PC-9 (cell line): ENCODE measurements around the gene PCDHGA7. TPM values are rescaled to one million over a fixed set of nuclear protein-coding genes. Genes with fewer than 3 reads are reported as not detected.
"Not testable (repeated sequence)": the region's sequence is repeated elsewhere in the genome, so short reads cannot be mapped to it uniquely, and the experiment has no call there.

Source experiments
- BruUV-seq: library from RNA; stranded (reverse); fragments of 400-500 nt; replicated peaks from 2 replicates; lab custom pipeline; 2021; lab: Mats Ljungman, UMichigan
- CTCF ChIA-PET: fragments of 300-600 bp; sonication (Branson Sonifier 250); formaldehyde crosslinking; loops from one replicate; lab custom pipeline; 2022; ENCODE audit warnings: antibody characterized with exemption; lab: Charles Lee
- POLR2A ChIA-PET: fragments of 300-600 bp; sonication (Branson Sonifier 250); formaldehyde crosslinking; loops from one replicate; lab custom pipeline; 2022; ENCODE audit warnings: antibody characterized with exemption; ENCODE audit not compliant: unreplicated experiment; lab: Charles Lee
- DNase-seq, 2 experiments: peaks; one replicate each; pipeline versions ENCODE4 v3.0.0 to v3.0.0-alpha.2; 2015 to 2022; ENCODE audit warnings: mixed read lengths in 1 of 2
- H2AFZ ChIP-seq: fragments of 200-600 bp; sonication (generic); 2 replicates; pipeline ENCODE4 v1.8.1; 2017; ENCODE audit warnings: antibody characterized with exemption
- H3F3A ChIP-seq: fragments of 200-600 bp; sonication (generic); 2 replicates; pipeline ENCODE4 v1.8.1; 2017; ENCODE audit warnings: antibody characterized with exemption, mild to moderate bottlenecking, low read depth; ENCODE audit not compliant: insufficient read depth
- H3K27ac ChIP-seq: fragments of 200-600 bp; sonication (generic); 2 replicates; pipeline ENCODE4 v1.6.1; 2016; ENCODE audit warnings: mixed run types
- H3K27me3 ChIP-seq: fragments of 200-600 bp; sonication (generic); 2 replicates; pipeline ENCODE4 v1.6.1; 2016; ENCODE audit warnings: low read depth, mixed run types; ENCODE audit not compliant: insufficient read depth
- H3K36me3 ChIP-seq: fragments of 200-600 bp; sonication (generic); 2 replicates; pipeline ENCODE4 v1.6.1; 2016; ENCODE audit warnings: low read depth, mixed run types
- H3K4me1 ChIP-seq: fragments of 200-600 bp; sonication (generic); replicated peaks from 2 replicates; pipeline ENCODE4 v1.6.1; 2016; ENCODE audit warnings: mixed run types; ENCODE audit not compliant: insufficient read depth
- H3K4me2 ChIP-seq: fragments of 200-600 bp; sonication (generic); 2 replicates; pipeline ENCODE4 v1.6.1; 2017; ENCODE audit warnings: mixed run types
- H3K4me3 ChIP-seq: fragments of 200-600 bp; sonication (generic); 2 replicates; pipeline ENCODE4 v1.6.1; 2016; ENCODE audit warnings: mixed run types
- H3K79me2 ChIP-seq: fragments of 200-600 bp; sonication (generic); 2 replicates; pipeline ENCODE4 v1.6.1; 2017; ENCODE audit warnings: low read depth, mixed run types
- H3K9me2 ChIP-seq: fragments of 200-600 bp; sonication (generic); 2 replicates; pipeline ENCODE4 v1.8.1; 2017; ENCODE audit warnings: mild to moderate bottlenecking; ENCODE audit not compliant: insufficient read depth
- H3K9me3 ChIP-seq: fragments of 200-600 bp; sonication (generic); 2 replicates; pipeline ENCODE4 v1.8.1; 2016; ENCODE audit warnings: low read depth; ENCODE audit not compliant: insufficient read depth
- H4K20me1 ChIP-seq: fragments of 200-600 bp; sonication (generic); 2 replicates; pipeline ENCODE4 v1.8.1; 2017; ENCODE audit not compliant: insufficient read depth
- EZH2 ChIP-seq: fragments of 200-600 bp; sonication (generic); IDR thresholded peaks from 2 replicates; pipeline ENCODE4 v1.8.0; 2017; ENCODE audit warnings: antibody characterized with exemption, low read depth
- intact Hi-C: fragments of 100-400 bp; cut with micrococcal nuclease; formaldehyde crosslinking; loops from one replicate; pipeline ENCODE4 v1.10.0; 2022; ENCODE audit not compliant: unreplicated experiment
- total RNA-seq: library from RNA; stranded (reverse); gene quantifications from 2 replicates; pipeline ENCODE4 v1.2.3, GENCODE V29; 2021
- TF ChIP-seq, protein P1 (sequence below): fragments of 200-600 bp; sonication (generic); conservative IDR thresholded peaks from 2 replicates; pipeline ENCODE4 v1.6.1; 2017; ENCODE audit warnings: mixed run types, antibody characterized with exemption, mild to moderate bottlenecking, moderate library complexity

PCDHGA7 gene
- total RNA-seq, 1 experiment from 2014 or later: not detected

DNA sequence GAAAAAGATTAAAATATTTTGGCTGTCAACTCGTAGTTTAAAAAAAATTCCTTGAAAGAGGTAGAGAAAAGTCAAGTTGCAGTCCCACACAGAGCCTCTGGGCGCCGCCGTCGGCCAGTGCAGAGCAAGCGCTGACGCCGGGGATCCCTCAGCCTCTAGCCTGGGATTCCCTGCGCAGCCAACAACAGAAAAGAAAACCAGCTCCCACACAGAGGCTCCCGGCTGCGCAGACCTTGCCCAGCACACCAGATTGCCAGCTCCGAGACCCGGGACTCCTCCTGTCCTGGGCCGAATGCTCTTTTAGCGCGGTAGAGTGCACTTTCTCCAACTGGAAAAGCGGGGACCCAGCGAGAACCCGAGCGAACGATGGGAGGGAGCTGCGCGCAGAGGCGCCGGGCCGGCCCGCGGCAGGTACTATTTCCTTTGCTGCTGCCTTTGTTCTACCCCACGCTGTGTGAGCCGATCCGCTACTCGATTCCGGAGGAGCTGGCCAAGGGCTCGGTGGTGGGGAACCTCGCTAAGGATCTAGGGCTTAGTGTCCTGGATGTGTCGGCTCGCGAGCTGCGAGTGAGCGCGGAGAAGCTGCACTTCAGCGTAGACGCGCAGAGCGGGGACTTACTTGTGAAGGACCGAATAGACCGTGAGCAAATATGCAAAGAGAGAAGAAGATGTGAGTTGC, 35.1 kb downstream of the PCDHGA7 start, which contains the start of gene PCDHGB7:
Gene PCDHGB7 (plus strand): TSS at position 184 of the 679 bp plus-strand sequence. CDS start 183 bp downstream, at position 367.
- H3K9me2 ChIP-seq, H3K27ac ChIP-seq, H3K36me3 ChIP-seq, H3K4me2 ChIP-seq, H3K27me3 ChIP-seq, H3K4me1 ChIP-seq, H3K4me3 ChIP-seq, BruUV-seq, H4K20me1 ChIP-seq, H2AFZ ChIP-seq, POLR2A ChIA-PET, H3K79me2 ChIP-seq, H3K9me3 ChIP-seq, H3F3A ChIP-seq: not testable (repeated sequence)
- CTCF ChIA-PET: interaction anchor here (1.0 to 1.3 kb wide), 2 partner anchors 11 to 146 kb away, joined by 3 to 7 read pairs; no protein-coding TSS in a partner anchor
- peak in 1 of 2 experiments; percentile 67 for DNase-seq
- intact Hi-C loops: loop anchor here (1.0 to 10.0 kb wide), 2 partner anchors 93 to 147 kb away; partner anchors contain the start of gene TAF7
- TF ChIP-seq, protein P1, sequence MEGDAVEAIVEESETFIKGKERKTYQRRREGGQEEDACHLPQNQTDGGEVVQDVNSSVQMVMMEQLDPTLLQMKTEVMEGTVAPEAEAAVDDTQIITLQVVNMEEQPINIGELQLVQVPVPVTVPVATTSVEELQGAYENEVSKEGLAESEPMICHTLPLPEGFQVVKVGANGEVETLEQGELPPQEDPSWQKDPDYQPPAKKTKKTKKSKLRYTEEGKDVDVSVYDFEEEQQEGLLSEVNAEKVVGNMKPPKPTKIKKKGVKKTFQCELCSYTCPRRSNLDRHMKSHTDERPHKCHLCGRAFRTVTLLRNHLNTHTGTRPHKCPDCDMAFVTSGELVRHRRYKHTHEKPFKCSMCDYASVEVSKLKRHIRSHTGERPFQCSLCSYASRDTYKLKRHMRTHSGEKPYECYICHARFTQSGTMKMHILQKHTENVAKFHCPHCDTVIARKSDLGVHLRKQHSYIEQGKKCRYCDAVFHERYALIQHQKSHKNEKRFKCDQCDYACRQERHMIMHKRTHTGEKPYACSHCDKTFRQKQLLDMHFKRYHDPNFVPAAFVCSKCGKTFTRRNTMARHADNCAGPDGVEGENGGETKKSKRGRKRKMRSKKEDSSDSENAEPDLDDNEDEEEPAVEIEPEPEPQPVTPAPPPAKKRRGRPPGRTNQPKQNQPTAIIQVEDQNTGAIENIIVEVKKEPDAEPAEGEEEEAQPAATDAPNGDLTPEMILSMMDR: peak; percentile 73

DNA sequence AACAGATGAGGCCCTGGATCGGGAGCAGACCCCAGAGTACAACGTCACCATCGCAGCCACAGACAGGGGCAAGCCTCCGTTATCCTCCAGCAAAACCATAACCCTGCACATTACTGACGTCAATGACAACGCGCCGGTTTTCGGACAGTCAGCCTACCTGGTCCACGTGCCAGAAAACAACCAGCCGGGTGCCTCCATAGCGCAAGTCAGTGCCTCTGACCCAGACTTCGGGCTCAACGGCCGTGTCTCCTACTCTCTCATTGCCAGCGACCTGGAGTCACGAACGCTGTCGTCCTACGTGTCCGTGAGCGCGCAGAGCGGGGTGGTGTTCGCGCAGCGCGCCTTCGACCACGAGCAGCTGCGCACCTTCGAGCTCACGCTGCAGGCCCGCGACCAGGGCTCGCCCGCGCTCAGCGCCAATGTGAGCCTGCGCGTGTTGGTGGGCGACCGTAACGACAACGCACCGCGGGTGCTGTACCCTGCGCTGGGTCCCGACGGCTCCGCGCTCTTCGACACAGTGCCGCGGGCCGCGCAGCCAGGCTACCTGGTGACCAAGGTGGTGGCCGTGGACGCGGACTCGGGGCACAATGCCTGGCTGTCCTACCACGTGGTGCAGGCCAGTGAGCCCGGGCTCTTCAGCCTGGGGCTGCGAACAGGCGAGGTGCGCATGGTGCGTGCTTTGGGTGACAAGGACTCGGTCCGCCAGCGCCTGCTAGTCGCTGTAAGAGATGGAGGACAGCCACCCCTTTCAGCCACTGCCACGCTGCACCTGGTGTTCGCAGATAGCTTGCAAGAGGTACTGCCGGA, 36.7 kb downstream of the PCDHGA7 start:
- no peaks in the 10 kb centered on the region for H3F3A ChIP-seq
- H3K9me3 ChIP-seq: no peaks in the 10 kb centered on the region
- no peak overlapping the region for H2AFZ ChIP-seq
- peaks cover 10% of the 10 kb centered on the region; the same call in 1 of the 2 replicates for H3K27me3 ChIP-seq
- ChIA-PET CTCF (no interaction called here), POLR2A (no interaction called here)
- no peak overlapping the region for H3K27ac ChIP-seq
- no peak for TF ChIP-seq EZH2
- TF ChIP-seq, protein P1: no peak
- intact Hi-C loops: loop anchor here (10.0 kb wide), 1 partner anchor 94 kb away; the partner anchor contains the start of gene TAF7
- DNase-seq: no peak
- BruUV-seq: no TSS peak
- H3K4me3 ChIP-seq: no peak overlapping the region
- H3K4me1 ChIP-seq: no peaks in the 10 kb centered on the region
- H3K36me3 ChIP-seq: no peaks in the 10 kb centered on the region
- no peaks in the 10 kb centered on the region for H3K9me2 ChIP-seq
- no peak overlapping the region for H3K4me2 ChIP-seq
- H4K20me1 ChIP-seq: no peaks in the 10 kb centered on the region
- H3K79me2 ChIP-seq: no peaks in the 10 kb centered on the region

DNA sequence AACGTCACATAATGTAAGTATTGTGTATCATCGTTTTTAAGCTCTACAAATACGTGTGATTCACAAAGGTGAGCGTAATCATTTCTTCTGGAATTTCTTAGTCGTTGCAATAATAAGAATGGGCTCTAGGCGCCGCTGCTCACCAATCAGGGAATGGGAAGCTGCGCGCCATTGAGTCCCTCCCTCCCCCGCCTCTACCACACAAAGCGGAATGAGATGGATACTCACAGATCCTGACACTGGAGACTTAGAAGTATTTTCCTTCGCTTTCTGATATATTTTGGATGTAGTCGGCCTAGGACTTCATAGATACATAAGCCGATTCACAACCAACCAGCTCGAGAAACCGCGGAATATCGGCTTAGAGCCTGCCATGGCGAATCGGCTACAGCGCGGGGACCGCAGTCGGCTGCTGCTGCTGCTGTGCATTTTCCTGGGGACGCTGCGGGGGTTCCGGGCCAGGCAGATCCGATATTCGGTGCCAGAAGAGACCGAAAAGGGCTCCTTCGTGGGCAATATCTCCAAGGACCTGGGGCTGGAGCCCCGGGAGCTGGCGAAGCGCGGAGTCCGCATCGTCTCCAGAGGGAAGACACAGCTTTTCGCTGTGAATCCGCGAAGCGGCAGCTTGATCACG, 38.4 kb downstream of the PCDHGA7 start, which contains the start of gene PCDHGA11:
Gene PCDHGA11 (plus strand): TSS at position 197 of the 634 bp plus-strand sequence. CDS start 177 bp downstream, at position 374.
- intact Hi-C loops: loop anchor here (1.0 kb wide), 1 partner anchor 103 kb away; no protein-coding TSS in a partner anchor
- H3K27me3 ChIP-seq: peaks cover 25% of the 10 kb centered on the region; the same call in 1 of the 2 replicates
- no peaks in the 10 kb centered on the region for H3K36me3 ChIP-seq
- no peaks in the 10 kb centered on the region for H4K20me1 ChIP-seq
- H3K4me3 ChIP-seq: peak within 1 kb of the TSS; percentile 50
- H3F3A ChIP-seq: no peaks in the 10 kb centered on the region
- H3K4me1 ChIP-seq: no peaks in the 10 kb centered on the region
- H3K4me2 ChIP-seq: peak within 1 kb of the TSS; percentile 69
- no peak for TF ChIP-seq EZH2
- TF ChIP-seq, protein P1: peak; percentile 81
- CTCF ChIA-PET: interaction anchor here (0.6 to 1.8 kb wide), 9 partner anchors 63 to 832 kb away, joined by 3 to 12 read pairs (median 6); no protein-coding TSS in a partner anchor
- no peaks in the 10 kb centered on the region for H3K9me3 ChIP-seq
- peak within 1 kb of the TSS; percentile 63; the same call in 1 of the 2 replicates for H2AFZ ChIP-seq
- BruUV-seq: no TSS peak
- H3K9me2 ChIP-seq: no peaks in the 10 kb centered on the region
- DNase-seq: peak; percentile 38 to 60
- H3K27ac ChIP-seq: no peak within 1 kb of the TSS
- H3K79me2 ChIP-seq: no peaks in the 10 kb centered on the region
- POLR2A ChIA-PET: interaction anchor here (0.7 kb wide), 1 partner anchor 143 kb away, joined by 7 read pairs; no protein-coding TSS in a partner anchor
